Kasumi-1 (cell line): ENCODE results near the gene THAP7.

Source experiments
- DNase-seq, 2 experiments: peaks; one replicate each; lab custom pipeline; 2025; lab: John Stamatoyannopoulos, UW

THAP7 gene

DNA sequence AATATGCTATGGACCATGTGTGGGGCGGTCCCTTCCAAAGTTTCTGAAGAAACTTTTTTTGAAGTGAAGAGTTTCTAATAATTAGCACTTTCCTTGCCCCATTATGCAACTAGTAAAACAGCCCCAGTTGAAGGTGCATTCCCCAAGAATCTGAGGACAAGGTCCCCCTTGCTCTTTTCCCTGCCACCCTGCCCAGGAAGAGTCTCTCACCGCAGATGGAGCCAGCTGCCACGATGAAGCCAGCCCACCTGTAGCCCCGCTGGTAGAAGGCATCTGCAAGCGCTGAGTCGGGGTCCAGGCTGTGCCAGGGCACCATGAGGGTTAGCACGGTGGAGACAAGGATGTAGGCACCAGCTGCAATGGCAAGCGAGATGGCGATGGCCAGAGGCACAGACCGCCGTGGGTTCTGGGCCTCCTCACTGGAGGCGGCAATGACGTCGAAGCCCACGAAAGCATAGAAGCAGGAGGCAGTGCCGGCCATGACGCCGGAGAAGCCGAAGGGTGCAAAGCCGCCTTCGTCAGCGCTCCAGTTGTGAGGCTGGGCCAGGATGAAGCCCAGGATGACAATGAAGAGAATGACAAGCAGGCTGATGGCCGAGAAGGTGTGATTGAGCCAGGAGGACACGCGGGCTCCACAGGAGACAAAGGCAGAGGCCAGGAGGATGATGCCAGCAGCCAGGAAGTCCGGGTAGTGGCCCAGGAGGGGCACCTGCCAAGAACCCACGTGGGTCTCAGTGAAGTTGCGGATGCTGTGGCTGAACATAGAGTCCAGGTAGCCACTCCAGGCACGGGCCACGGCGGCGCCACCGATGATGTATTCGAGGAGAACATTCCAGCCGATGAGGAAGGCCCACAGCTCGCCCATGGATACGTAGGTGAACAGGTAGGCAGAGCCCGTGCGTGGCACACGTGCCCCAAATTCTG is 29.0 kb upstream of the THAP7 start:
- no peak for DNase-seq

DNA sequence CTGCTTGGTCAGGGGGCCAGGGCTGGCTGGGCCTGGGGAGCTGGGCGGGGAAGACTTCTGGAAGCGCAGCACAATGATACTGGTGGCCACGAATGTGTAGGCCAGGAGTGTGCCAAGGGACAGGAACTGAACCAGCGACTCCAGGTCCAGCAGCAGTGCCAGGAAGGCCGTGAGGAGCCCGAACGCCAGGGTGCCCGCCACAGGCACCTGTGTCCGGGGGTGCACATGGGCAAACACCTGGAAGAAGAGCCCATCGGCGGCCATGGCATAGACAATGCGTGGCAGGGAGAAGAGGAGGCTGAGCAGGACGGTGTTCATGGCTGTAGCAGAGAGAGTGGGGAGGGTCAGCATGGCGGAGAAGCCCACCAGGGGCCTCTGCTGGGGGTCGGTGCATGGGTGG is 28.1 kb upstream of the THAP7 start:
- no peak for DNase-seq

DNA sequence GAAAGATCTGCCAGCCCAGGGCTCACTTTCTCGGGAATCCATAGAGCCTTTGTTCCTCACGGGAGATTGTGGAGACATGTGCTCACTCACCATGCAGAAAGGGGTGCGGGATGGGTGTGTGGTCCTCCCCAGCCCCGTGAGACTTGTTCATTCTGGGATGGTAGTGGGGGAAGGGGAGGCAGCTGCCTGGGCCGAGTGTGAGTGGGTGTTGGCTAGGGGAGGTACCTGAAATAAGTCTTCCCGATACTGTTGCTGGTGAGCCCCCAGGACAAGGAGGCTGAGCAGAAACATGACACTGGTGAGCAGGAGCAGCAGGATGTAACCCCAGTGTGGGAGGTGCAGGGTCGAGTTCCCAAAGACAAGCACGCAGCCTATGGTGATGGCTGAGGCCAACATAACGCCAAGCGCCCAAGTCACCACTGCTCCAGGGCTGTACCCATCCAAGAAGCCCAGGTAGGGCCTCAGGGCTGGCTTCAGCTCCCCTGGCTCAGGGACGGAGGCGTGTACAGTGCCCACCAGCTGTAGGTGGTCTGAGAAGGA is 27.6 kb upstream of the THAP7 start:
- no peak for DNase-seq

DNA sequence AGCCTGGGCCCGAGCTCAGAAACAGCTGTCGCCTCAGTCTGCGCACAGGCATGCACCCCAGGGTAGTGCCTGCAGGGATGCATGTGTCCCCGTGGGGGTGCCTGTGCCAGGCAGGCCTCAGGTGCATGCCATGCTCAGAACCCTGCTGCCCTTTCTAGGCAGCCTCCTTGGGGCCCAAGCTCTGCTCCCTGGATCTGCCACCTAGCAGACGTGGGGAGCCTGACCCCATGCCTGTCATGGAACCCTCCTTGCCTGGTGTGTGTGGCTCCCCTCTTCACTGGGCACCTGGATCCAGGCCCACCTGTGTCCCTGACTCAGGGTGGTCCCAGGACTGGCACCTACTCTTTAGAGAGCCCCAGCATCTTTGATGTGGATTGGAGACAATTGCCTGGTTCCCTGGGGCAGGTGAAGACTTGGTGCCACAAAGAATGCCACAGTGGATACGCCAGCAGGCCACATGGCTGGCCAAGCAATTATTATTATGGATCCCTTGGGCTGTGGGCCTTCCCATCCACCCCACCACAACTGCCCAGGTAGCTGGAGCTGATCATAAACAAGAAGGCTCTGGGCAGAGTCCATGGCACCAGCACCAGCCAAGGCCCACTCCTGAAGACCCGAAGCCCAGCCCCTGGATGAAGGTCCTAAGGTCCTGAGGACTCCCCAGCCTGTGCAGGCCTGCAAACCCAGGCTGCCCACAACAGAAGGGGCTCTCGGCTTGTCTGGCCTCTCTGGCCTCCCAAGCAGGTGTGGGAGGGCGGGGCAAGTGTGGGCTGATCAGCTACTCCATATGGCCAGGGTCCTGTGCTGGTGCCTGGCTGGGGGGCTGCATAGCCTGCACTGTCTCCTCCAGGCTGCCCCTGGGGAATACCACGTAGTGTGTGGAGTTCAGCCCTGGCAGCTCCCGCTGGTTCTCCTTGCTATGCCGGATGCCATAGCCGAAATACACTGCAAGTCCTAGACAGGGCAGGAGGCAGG is 26.6 kb upstream of the THAP7 start:
- DNase-seq: no peak

DNA sequence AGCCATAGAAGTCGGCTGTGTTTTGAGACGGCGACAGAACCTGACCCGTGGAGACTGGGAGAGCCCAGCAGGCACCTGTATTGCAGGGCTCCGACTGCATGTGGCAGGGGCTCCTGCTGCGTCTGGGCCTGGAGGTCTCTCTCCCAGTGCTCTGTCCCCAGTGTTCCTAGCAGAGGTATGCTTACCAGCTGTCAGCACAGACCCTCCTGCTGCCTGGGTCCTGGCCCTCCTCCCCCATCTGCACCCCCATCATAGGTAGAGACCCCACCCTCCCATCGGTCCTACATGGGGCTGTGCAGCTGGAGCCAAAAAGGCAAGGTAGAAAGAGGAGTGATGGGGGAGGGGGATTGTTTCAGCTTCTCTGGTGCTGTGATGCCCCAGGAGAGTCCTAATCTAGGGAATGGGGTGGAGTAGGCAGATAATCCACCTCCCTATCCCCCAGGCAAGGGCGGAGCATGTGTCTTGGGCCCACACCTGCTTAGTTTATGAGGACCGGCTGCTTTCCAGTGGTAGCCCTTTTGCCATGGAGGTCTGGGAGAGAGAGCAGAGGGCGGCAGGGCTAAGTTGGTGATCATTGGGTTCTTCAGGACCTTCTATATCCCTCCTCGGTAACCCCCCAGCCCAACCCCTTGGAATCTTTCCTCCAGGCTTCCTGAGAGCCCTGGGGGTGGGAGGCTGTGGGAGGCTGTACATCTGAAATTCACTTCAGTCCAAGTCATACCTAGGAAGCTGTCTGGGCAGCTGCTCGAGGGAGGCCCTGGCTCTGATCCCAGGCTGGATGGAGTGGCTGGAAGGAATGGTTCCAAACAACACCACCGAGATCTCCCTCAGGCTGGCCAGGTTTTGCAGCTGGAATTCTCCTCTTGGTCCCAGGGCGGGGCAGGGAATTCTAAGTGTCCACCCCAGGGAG is 25.1 kb upstream of the THAP7 start:
- no peak for DNase-seq

DNA sequence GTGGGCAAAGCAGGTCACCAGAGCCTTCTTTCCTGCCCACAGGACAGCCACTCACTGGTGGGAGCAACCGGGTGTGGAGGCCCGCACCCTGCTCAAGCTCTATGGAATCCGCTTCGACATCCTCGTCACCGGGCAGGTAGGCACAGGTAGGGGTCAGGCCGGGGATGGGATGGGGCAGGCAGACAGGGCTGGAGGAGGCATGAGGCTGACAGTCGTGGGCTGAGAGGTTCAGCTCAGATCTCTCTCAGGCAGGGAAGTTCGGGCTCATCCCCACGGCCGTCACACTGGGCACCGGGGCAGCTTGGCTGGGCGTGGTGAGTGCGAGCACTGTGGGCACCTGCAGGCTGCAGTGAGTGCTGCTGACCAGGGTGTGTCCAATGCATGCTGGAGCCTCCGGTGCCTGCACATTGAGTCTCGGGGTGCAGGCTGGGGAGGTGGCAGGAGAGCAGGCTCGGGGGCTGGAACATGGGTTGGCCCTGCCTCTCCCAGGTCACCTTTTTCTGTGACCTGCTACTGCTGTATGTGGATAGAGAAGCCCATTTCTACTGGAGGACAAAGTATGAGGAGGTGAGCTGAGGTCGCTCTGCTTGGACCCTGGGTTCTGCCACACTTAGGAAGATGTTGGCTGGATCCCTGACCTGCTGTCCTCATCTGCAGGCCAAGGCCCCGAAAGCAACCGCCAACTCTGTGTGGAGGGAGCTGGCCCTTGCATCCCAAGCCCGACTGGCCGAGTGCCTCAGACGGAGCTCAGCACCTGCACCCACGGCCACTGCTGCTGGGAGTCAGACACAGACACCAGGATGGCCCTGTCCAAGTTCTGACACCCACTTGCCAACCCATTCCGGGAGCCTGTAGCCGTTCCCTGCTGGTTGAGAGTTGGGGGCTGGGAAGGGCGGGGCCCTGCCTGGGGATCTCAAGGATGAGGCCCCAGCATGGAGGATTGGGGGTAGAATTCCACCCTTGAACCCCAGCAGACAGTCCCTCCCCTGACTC is 24.1 kb upstream of the THAP7 start:
- no peak for DNase-seq

DNA sequence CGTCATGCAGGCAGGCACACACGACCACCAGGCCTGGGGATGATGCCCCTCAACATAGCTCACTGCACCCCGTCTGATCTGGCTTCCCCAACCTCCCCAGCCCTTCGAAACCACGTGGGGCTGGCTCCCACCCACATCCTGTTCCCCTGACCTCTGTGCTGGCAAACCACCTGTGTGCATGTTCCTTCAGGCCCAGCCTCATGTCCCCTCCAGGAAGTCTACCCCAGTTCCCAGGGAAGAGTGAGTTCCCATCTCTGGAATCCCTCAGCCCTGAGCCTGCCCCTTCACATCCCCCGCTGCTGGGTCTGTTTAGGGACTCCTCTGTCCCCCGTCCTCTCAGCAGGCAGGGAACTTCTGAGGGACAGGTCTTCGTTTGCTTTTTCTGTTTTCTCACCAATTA is 23.3 kb upstream of the THAP7 start:
- DNase-seq: no peak

DNA sequence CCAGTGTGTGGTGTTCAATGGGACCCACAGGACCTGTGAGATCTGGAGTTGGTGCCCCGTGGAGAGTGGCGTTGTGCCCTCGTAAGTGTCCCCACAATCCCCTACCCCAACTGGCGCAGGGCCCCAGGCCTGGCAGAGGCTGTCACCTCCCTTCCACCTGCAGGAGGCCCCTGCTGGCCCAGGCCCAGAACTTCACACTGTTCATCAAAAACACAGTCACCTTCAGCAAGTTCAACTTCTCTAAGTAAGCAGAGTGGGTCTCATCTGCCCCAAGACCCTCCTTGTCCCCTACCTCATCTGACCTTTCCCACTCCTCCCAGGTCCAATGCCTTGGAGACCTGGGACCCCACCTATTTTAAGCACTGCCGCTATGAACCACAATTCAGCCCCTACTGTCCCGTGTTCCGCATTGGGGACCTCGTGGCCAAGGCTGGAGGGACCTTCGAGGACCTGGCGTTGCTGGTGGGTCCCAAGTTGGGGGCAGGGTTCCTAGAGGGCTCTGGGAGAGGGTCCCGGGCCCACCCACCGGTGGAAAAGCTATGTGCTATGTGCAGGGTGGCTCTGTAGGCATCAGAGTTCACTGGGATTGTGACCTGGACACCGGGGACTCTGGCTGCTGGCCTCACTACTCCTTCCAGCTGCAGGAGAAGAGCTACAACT is 21.2 kb upstream of the THAP7 start:
- no peak for DNase-seq

DNA sequence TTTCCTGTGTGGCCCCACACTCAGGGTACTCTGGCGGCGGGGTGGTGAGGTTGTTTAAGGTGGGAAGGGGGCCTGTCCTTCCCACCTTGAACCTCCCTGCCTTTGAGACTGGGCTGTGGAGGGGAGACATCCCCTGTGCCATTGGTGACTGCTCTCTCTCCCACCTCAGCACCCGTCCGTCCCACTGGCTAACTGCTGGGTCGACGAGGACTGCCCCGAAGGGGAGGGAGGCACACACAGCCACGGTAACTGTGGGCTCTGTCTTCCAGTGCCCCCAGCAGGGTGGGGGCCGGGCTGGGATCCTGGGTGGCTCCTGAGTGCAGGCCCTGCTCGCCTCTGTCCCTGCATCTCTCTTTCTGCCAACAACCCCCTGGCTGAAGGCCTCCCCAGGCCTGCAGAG is 20.6 kb upstream of the THAP7 start:
- DNase-seq: no peak

DNA sequence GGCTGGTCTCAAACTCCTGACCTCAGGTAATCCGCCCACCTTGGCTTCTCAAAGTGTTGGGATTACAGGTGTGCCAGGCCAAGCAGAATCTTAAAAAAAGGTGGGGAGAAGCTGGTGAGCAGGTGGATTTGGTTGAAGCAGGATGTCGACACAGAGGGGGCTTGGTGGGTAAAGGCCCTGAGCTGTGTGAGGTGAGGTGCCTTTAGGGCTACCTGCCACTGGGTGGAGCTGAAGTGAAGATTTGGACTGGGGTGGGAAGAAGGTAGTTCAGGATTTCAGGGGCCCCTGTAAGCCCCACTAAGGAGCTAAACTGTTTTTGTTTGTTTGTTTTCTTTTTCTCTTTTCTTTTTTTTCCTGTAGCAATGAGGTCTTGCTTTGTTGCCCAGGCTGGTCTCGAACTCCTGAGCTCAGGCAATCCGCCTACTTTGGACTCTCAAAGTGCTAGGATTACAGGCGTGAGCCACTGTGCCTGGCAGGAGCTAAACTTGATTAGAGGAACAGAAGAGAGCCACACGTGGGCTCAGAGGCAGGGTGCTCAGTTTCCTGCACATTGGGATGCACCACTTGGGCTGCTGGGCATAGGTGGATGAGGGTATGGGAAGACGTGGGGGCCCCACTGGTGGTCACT is 19.0 kb upstream of the THAP7 start:
- DNase-seq: peak; percentile 30 to 36

DNA sequence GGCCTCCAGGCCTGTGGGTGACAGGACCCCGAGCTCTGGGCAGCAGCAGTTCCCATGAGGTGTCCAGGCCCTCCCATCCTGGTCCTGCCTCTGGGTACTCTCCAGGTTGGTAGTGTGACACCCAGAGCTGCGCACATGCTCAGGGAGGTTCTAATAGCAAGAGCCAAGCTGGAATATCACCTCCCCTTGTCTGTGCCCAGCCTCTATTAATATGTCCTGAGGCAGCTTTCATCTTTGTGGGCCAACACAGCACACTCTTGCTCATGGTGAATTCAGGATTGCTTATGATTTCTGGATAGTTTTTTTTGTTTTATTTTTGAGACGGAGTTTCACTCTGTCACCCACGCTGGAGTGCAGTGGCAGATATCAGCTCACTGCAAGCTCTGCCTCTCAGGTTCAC is 16.4 kb upstream of the THAP7 start:
- no peak for DNase-seq

DNA sequence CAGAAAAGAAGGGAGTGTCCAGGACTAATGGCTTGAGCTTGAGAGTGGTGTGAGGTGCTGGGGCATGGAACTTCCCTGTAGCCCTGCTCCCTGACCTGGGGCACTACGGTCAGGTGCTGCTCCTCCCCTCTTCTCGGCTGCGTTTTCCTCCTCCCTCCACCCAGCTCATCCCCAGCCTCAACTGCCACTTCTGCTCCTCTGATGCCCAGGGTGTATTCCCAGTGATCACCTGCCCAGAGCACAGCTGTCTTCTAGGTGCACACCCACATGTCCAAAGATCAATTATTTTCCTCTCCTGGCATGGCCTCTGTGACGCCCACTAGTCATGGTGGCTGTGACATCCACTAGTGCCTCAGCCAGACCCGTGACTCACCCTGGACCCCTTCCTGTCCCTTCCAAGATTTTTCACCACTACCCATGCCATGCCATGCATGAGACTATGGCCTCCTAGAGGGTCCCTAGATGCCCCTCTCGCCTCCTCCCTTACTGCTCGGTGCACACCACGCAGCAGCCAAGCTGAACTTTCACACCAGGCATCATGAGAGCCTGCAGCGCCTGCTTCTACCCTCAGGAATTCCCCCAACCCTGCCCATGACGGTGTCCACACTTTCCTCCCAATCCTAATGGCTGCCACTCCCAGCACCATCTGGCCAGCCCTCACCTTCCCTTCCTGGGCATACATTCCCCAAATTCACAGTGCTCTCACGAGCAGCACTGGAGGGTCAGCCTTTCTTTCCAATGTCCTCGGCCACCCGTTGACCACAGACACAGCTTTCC is 14.9 kb upstream of the THAP7 start:
- DNase-seq: no peak

DNA sequence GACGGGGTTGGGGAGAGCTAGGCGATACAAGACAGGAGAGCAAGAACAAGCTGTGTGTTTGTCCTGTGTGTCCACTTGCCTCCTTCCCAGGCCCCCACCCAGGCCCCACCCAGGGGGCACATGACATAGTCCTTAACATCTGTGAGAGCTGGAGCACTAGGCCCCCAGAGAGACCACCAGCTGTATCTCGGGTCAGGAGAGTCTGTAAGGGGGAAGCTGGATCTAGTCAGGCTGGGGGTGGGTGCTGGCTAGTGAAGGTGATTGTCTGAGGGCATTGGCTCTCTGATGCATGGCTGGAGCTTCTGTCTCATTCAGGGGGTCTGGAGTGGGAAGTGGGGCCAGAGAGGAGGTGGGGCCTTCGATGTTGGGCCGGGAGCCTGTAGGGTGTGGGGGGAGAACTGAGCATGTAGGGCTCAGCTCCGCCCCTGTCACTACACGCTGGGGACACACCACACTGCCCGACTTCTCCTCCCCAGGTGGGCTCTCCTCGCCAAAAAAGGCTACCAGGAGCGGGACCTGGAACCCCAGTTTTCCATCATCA is 13.6 kb upstream of the THAP7 start:
- DNase-seq: no peak

DNA sequence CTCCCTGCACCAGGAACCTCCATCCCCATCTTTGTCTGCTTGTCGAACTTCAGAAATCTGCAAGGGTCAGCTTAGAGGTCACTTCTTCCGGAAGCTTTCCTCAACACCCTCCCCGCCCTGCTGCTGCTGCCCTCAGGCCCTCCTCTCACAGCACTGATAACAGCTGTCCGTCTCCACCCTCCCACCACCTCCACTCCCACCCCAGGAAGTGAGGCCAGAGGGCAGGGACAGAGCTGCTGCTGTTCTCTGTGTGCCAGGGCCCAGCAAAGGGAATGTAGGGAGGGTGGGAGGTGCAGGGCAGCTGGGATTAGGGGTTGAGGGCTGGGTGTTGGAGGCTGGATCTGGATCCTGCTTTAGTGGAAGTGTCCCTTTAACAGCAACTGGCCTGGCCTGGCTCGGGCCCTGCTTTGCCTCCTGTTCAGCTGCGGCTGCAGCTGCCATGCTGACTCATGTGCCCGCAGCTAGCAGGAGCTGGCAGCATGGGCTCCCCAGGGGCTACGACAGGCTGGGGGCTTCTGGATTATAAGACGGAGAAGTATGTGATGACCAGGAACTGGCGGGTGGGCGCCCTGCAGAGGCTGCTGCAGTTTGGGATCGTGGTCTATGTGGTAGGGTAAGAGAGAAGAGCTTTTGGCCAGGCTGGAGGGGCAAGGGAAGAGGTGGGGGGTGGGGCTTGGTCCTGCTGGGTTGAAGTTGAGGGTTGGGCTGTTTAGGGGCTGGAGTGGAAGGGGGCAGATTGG is 13.0 kb upstream of the THAP7 start, which contains the start of gene P2RX6:
Gene P2RX6 (plus strand): TSS at position 440 of the 740 bp plus-strand sequence. CDS start 10 bp downstream, at position 450.
- DNase-seq: no peak

DNA sequence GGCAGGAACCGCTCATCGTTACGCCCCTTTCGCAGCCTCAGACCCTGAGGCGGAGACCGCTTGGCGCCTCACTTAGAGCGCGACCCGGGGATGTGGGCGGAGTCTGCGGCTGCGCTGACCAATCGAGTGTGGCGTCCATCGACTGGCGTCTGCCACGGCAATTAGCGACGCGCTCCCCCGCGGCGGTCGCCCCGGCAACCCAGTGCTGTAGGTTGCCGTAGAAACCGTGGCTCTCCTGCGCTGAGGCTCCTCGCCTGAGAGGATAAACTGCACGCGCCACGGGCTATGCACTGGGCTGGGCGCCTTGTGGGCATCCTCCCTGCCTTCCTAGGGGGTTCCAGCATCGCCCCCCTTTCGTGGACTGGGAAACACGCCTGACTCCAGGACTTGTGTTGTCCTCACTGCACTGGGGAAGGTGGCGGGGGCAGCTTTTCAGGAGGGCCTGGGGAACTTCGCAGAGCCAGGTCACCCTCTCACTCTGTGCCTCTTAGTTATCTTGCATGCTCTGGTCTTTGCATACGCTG is 12.3 kb upstream of the THAP7 start:
- DNase-seq: peak; percentile 47 to 57

DNA sequence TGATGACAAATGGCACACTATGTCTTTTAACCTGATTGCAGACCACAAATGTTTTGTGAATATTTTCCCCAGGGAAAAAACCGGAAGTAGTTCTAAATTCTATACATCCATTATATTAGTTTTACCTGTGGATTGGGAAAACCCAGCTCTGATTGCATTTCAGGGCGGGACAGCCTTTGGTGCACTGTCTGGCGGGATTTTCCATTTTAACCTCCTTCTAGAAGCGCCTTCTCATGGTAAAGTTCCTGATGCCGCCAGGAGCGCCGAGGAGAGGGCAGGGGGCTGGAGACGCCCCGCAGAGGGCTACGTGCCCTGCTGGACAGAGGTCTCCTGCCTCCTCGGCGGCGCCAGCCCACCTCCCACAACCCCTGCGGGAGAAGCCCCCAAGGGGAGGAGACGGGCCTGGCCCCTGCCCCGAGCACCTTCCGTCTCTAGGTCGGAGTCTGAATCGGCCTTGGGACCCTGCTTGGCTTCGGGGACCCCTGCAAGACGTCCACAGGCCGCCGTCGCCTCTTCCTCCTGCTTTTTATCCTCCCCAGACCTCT is 11.8 kb upstream of the THAP7 start:
- no peak for DNase-seq
